Measurements from ENCODE around the gene ALAS1. TPM values are rescaled to one million over a fixed set of nuclear protein-coding genes. Genes with fewer than 3 reads are reported as not detected.
A peak's percentile ranks its signal among the peaks of the same experiment; 100 is the strongest.

ALAS1 gene
- total RNA-seq, 1 experiment from 2014 or later: 80.2 TPM

GRCh38 chr3:52220380-52221026, 22.5 kb downstream of the ALAS1 start:
- H3K4me3 Mint-ChIP-seq (ENCODE audit: low read depth, unreplicated experiment): no peak overlapping the region
- peaks cover 16% of the 10 kb centered on the region for H3K36me3 Mint-ChIP-seq (ENCODE audit: insufficient read depth, unreplicated experiment)
- no peak overlapping the region for H3K27ac Mint-ChIP-seq (ENCODE audit: unreplicated experiment)
- TF ChIP-seq CTCF (IDR thresholded peaks at IDR 0.05; ENCODE audit: unreplicated experiment): peak; percentile 86
- BruUV-seq (replicated peaks): no TSS peak
- H3K4me1 Mint-ChIP-seq (ENCODE audit: low read depth, unreplicated experiment): peaks cover 27% of the 10 kb centered on the region
- peak; percentile 88 for DNase-seq
- H3K9me3 Mint-ChIP-seq (ENCODE audit: low read depth, unreplicated experiment): no peaks in the 10 kb centered on the region
- CTCF ChIA-PET: interaction anchor here (0.6 to 2.3 kb wide), 9 partner anchors 11 to 247 kb away, joined by 3 to 15 read pairs (median 6); partner anchors contain the start of genes ABHD14B, POC1A and WDR82
- H3K27me3 Mint-ChIP-seq (ENCODE audit: unreplicated experiment): no peaks in the 10 kb centered on the region
- intact Hi-C loops (cut with micrococcal nuclease; ENCODE audit: unreplicated experiment): loop anchor here (1.0 kb wide), 1 partner anchor 119 kb away; no protein-coding TSS in a partner anchor

- DNase-seq: no peak
- TF ChIP-seq CTCF (IDR thresholded peaks at IDR 0.05; ENCODE audit: unreplicated experiment): no peak
- CTCF ChIA-PET: interaction anchor here (0.9 to 2.3 kb wide), 6 partner anchors 10 to 119 kb away, joined by 6 to 15 read pairs (median 8); partner anchors contain the start of genes POC1A and WDR82
- Mint-ChIP-seq H3K27me3 (ENCODE audit: unreplicated experiment) (no peaks in the 10 kb centered on the region), H3K36me3 (ENCODE audit: insufficient read depth, unreplicated experiment) (peaks cover 12% of the 10 kb centered on the region), H3K27ac (ENCODE audit: unreplicated experiment) (no peak overlapping the region), H3K4me1 (ENCODE audit: low read depth, unreplicated experiment) (peaks cover 27% of the 10 kb centered on the region), H3K9me3 (ENCODE audit: low read depth, unreplicated experiment) (no peaks in the 10 kb centered on the region), H3K4me3 (ENCODE audit: low read depth, unreplicated experiment) (no peak overlapping the region)
- no TSS peak for BruUV-seq (replicated peaks)
- intact Hi-C loops (cut with micrococcal nuclease; ENCODE audit: unreplicated experiment): no loop called here
Measured at GRCh38 chr3:52221141-52221562, 23.2 kb downstream of the ALAS1 start.

GRCh38 chr3:52221563-52222318, 23.8 kb downstream of the ALAS1 start:
- CTCF ChIA-PET: interaction anchor here (1.0 to 1.4 kb wide), 2 partner anchors 10 to 60 kb away, joined by 3 to 9 read pairs; no protein-coding TSS in a partner anchor
- no peak overlapping the region for H3K4me3 Mint-ChIP-seq (ENCODE audit: low read depth, unreplicated experiment)
- H3K9me3 Mint-ChIP-seq (ENCODE audit: low read depth, unreplicated experiment): no peaks in the 10 kb centered on the region

More at GRCh38 chr3:52221563-52222318, 23.8 kb downstream of the ALAS1 start:
- H3K27ac Mint-ChIP-seq (ENCODE audit: unreplicated experiment): no peak overlapping the region
- intact Hi-C loops (cut with micrococcal nuclease; ENCODE audit: unreplicated experiment): no loop called here
- no peaks in the 10 kb centered on the region for H3K27me3 Mint-ChIP-seq (ENCODE audit: unreplicated experiment)
- peaks cover 21% of the 10 kb centered on the region for H3K4me1 Mint-ChIP-seq (ENCODE audit: low read depth, unreplicated experiment)
- DNase-seq: no peak
- no peak for TF ChIP-seq CTCF (IDR thresholded peaks at IDR 0.05; ENCODE audit: unreplicated experiment)
- BruUV-seq (replicated peaks): no TSS peak
- peaks cover 8% of the 10 kb centered on the region for H3K36me3 Mint-ChIP-seq (ENCODE audit: insufficient read depth, unreplicated experiment)
